Measurements from ENCODE around the gene SLC26A1. TPM values are rescaled to one million over a fixed set of nuclear protein-coding genes. Genes with fewer than 3 reads are reported as not detected.

SLC26A1 gene
- total RNA-seq, 4 donors from 2014 or later = 0.15 to 0.61 (median 0.19) TPM; not detected in 1

GRCh38 chr4:1017706-1018105 lies 24.5 kb upstream of the SLC26A1 start:
- H3K4me3 ChIP-seq (ENCODE audit: low read depth, poor library complexity, severe bottlenecking) = no peak overlapping the region
- 85 to 89% methylated on average over 14 to 15 of the region's 15 CpGs for WGBS, 2 donors
- no peak for DNase-seq (ENCODE audit: low spot score in 2 of 2)
- intact Hi-C loops (cut with DNase I; ENCODE audit: low total_unique reads) = no loop called here
- no peak for TF ChIP-seq POLR2A (IDR thresholded peaks at IDR 0.05)
- no peak for TF ChIP-seq CTCF (IDR thresholded peaks at IDR 0.05)

DNA sequence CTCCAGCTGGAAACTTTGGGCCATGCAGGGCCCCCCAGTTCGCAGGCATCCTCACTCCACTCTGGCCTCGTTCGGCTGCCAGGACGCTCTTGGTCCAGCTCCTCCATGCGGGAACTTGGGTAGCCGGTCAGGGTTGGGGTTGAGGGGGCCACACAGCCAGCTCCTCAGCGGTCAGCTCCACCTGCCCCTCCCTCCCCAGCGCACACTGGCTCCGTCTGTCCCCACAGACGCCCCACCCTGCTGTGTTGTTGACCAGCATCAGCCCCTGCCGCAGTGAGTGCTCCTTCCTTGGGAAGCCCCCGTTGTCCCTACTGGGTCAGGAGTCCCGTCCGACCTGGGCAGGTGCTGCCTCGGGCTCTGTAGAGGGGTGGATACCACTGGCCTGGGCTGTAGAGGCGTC lies 24.0 kb upstream of the SLC26A1 start:
- no peak for TF ChIP-seq POLR2A (IDR thresholded peaks at IDR 0.05)
- TF ChIP-seq CTCF (IDR thresholded peaks at IDR 0.05) = no peak
- no peak for DNase-seq (ENCODE audit: low spot score in 2 of 2)
- intact Hi-C loops (cut with DNase I; ENCODE audit: low total_unique reads) = no loop called here
- WGBS, 2 donors = 78 to 84% methylated on average over 8 to 16 of the region's 16 CpGs
- H3K4me3 ChIP-seq (ENCODE audit: low read depth, poor library complexity, severe bottlenecking) = no peak overlapping the region

GRCh38 chr4:1015746-1016145 lies 22.5 kb upstream of the SLC26A1 start:
- TF ChIP-seq CTCF (IDR thresholded peaks at IDR 0.05) = no peak
- TF ChIP-seq POLR2A (IDR thresholded peaks at IDR 0.05) = no peak
- intact Hi-C loops (cut with DNase I; ENCODE audit: low total_unique reads) = no loop called here
- H3K4me3 ChIP-seq (ENCODE audit: low read depth, poor library complexity, severe bottlenecking) = no peak overlapping the region
- 81 to 84% methylated on average over 8 to 10 of the region's 10 CpGs for WGBS, 2 donors
- DNase-seq (ENCODE audit: low spot score in 2 of 2) = no peak

- H3K4me3 ChIP-seq (ENCODE audit: low read depth, poor library complexity, severe bottlenecking) = no peak overlapping the region
- intact Hi-C loops (cut with DNase I; ENCODE audit: low total_unique reads) = no loop called here
- 83 to 90% methylated on average over 3 to 7 of the region's 8 CpGs for WGBS, 2 donors
- TF ChIP-seq CTCF (IDR thresholded peaks at IDR 0.05) = no peak
- TF ChIP-seq POLR2A (IDR thresholded peaks at IDR 0.05) = no peak
- no peak for DNase-seq (ENCODE audit: low spot score in 2 of 2)
These were observed 22.0 kb upstream of the SLC26A1 start for GRCh38 chr4:1015179-1015578.

- intact Hi-C loops (cut with DNase I; ENCODE audit: low total_unique reads) = no loop called here
- no peak overlapping the region for H3K4me3 ChIP-seq (ENCODE audit: low read depth, poor library complexity, severe bottlenecking)
- DNase-seq (ENCODE audit: low spot score in 2 of 2) = no peak
- WGBS, 2 donors = 69 to 90% methylated on average over 29 to 36 of the region's 36 CpGs
- no peak for TF ChIP-seq POLR2A (IDR thresholded peaks at IDR 0.05)
- TF ChIP-seq CTCF (IDR thresholded peaks at IDR 0.05) = no peak
These were observed 21.3 kb upstream of the SLC26A1 start for GRCh38 chr4:1014291-1015167.

All from lower leg skin (tissue), 4 donors.